B cell (primary cell): ENCODE data around the gene RPS23. TPM values are rescaled to one million over a fixed set of nuclear protein-coding genes. Genes with fewer than 3 reads are reported as not detected.

Experiments
- ATAC-seq: fragments of 200-7000 bp; cut with Tn5 transposase; one replicate; pipeline ENCODE4 v1.10.0; 2021; ENCODE audit warnings: low read depth, mild to moderate bottlenecking, moderate number of reproducible peaks, moderate library complexity
- CTCF ChIA-PET: fragments of 350-600 bp; sonication (Branson Sonifier 250); formaldehyde crosslinking; loops from one replicate; lab custom pipeline; 2021; ENCODE audit warnings: antibody characterized with exemption, inconsistent platforms; lab: Charles Lee
- POLR2A ChIA-PET: fragments of 350-600 bp; sonication (Branson Sonifier 250); formaldehyde crosslinking; loops from one replicate; lab custom pipeline; 2021; ENCODE audit warnings: antibody characterized with exemption; lab: Charles Lee
- DNase-seq: peaks from one replicate; pipeline ENCODE4 v3.0.0; 2013
- H2AFZ ChIP-seq: 2 replicates; pipeline ENCODE4 v1.6.1; 2012; ENCODE audit warnings: mild to moderate bottlenecking, low read depth, low read length; ENCODE audit not compliant: insufficient read depth, poor library complexity, severe bottlenecking
- H3K27ac ChIP-seq, 2 donors: 1 replicate in 1 of 2; 2 replicates in 1 of 2; pipeline ENCODE4 v1.5.1; 2012 to 2013; ENCODE audit warnings: low read length in 2 of 2, mild to moderate bottlenecking in 2 of 2, moderate library complexity in 1 of 2
- H3K27me3 ChIP-seq, 4 experiments: fragments of 200-600 bp in 1 of 4; sonication (generic) in 1 of 4; replicated peaks in 1 of 4; 1 replicate in 2 of 4; 2 replicates in 2 of 4; pipeline versions ENCODE4 v1.6.1 to v1.7.0; 2013 to 2016; ENCODE audit warnings: low read length in 3 of 4, mild to moderate bottlenecking in 2 of 4, mixed read lengths in 1 of 4, moderate library complexity in 1 of 4; ENCODE audit not compliant: insufficient read depth in 4 of 4, control insufficient read depth in 3 of 4; ENCODE audit errors: control extremely low read depth in 1 of 4
- H3K36me3 ChIP-seq, 2 experiments: replicated peaks in 1 of 2; 1 replicate in 1 of 2; 2 replicates in 1 of 2; pipeline versions ENCODE4 v1.6.1 to v1.7.1; 2013; ENCODE audit warnings: low read length in 1 of 2; ENCODE audit not compliant: insufficient read depth in 2 of 2, control insufficient read depth in 1 of 2; ENCODE audit errors: control extremely low read depth in 1 of 2, extremely low read depth in 1 of 2
- H3K4me1 ChIP-seq, 2 donors: fragments of 200-600 bp in 1 of 2; sonication (generic) in 1 of 2; 1 replicate in 1 of 2; 2 replicates in 1 of 2; pipeline versions ENCODE4 v1.5.1 to v1.6.1; 2013 to 2017; ENCODE audit warnings: low read length in 2 of 2; ENCODE audit not compliant: control insufficient read depth in 2 of 2, insufficient read depth in 2 of 2
- H3K4me2 ChIP-seq: replicated peaks from 2 replicates; pipeline ENCODE3; 2012; ENCODE audit warnings: mild to moderate bottlenecking, low read depth, low read length; ENCODE audit not compliant: poor library complexity, severe bottlenecking
- H3K4me3 ChIP-seq, 5 experiments: fragments of 200-600 bp in 1 of 5; sonication (generic) in 1 of 5; 1 replicate in 3 of 5; 2 replicates in 2 of 5; pipeline versions ENCODE4 v1.5.1 to v1.7.0; 2011 to 2016; ENCODE audit warnings: low read length in 4 of 5, mild to moderate bottlenecking in 4 of 5, low read depth in 2 of 5, control low read depth in 1 of 5, moderate library complexity in 1 of 5; ENCODE audit not compliant: insufficient read depth in 1 of 5; ENCODE audit errors: control extremely low read depth in 1 of 5, extremely low read depth in 1 of 5
- H3K79me2 ChIP-seq: fragments of 200-600 bp; sonication (generic); one replicate; pipeline ENCODE4 v1.6.0; 2016; ENCODE audit warnings: low read length; ENCODE audit not compliant: control insufficient read depth, insufficient read depth
- H3K9ac ChIP-seq: fragments of 200-600 bp; sonication (generic); 2 replicates; pipeline ENCODE4 v1.6.1; 2017; ENCODE audit warnings: mild to moderate bottlenecking, low read length, moderate library complexity
- H3K9me3 ChIP-seq, 3 donors: one replicate each; pipeline versions ENCODE4 v1.6.1 to v1.7.1; 2013; ENCODE audit warnings: low read length in 2 of 3; ENCODE audit not compliant: control insufficient read depth in 2 of 3, insufficient read depth in 1 of 3; ENCODE audit errors: control extremely low read depth in 1 of 3
- H4K20me1 ChIP-seq: 2 replicates; pipeline ENCODE4 v1.6.0; 2012; ENCODE audit warnings: mild to moderate bottlenecking, low read length; ENCODE audit not compliant: insufficient read depth, control insufficient read depth, poor library complexity, severe bottlenecking
- H3K27ac Mint-ChIP-seq: one replicate; pipeline ENCODE4 v1.8.0; 2021; ENCODE audit warnings: mixed read lengths
- H3K27me3 Mint-ChIP-seq: one replicate; pipeline ENCODE4 v1.8.0; 2021; ENCODE audit warnings: mixed read lengths
- H3K4me1 Mint-ChIP-seq: one replicate; pipeline ENCODE4 v1.8.0; 2021; ENCODE audit warnings: mixed read lengths
- H3K4me3 Mint-ChIP-seq: one replicate; pipeline ENCODE4 v1.8.0; 2021; ENCODE audit warnings: mixed read lengths
- H3K9me3 Mint-ChIP-seq: one replicate; pipeline ENCODE4 v1.8.0; 2022; ENCODE audit warnings: mixed read lengths; ENCODE audit not compliant: insufficient read depth
- EZH2 ChIP-seq: IDR thresholded peaks from 2 replicates; pipeline ENCODE4 v1.6.1; 2012; ENCODE audit warnings: borderline replicate concordance, low read depth, mild to moderate bottlenecking, moderate library complexity, low read length; ENCODE audit not compliant: insufficient read depth, poor library complexity, severe bottlenecking
- WGBS: methylation state at CpG from one replicate; pipeline ENCODE4 v1.1.5; 2013; ENCODE audit warnings: missing lambda C conversion rate; ENCODE audit not compliant: insufficient coverage; 5-methylcytosine and 5-hydroxymethylcytosine counted together
- intact Hi-C: fragments of 100-400 bp; cut with micrococcal nuclease; formaldehyde crosslinking; loops from one replicate; pipeline ENCODE4 v1.10.0; 2022
- polyA plus RNA-seq: library from polyadenylated mRNA; depleted of rRNA; stranded (reverse); fragments of >200 nt; gene quantifications from 2 replicates; pipeline ENCODE4 v1.2.3, GENCODE V29; 2012
- total RNA-seq, 2 donors: library from RNA; stranded (reverse); fragments of 120-200 nt in 1 of 2; gene quantifications; 1 replicate in 1 of 2; 2 replicates in 1 of 2; pipeline versions ENCODE4 v1.2.3 to v1.2.4, GENCODE V29; 2013 to 2022
- TF ChIP-seq, protein P1 (sequence below): fragments of 200-600 bp; IDR thresholded peaks from one replicate; pipeline ENCODE4 v1.8.0; 2022; ENCODE audit warnings: antibody characterized with exemption, mild to moderate bottlenecking

The RPS23 gene
- total and polyA plus RNA-seq, 2 donors (not counting 1 experiment from before 2014, with no cell fraction given), result 3,420 to 9,595 TPM

- Histone ChIP-seq H3K4me2 (no peak overlapping the region), H3K79me2 (no peaks in the 10 kb centered on the region), H3K9ac (no peak overlapping the region), H3K4me1 (no peaks in the 10 kb centered on the region), H3K4me3 (no peak overlapping the region), H4K20me1 (no peaks in the 10 kb centered on the region), H3K27ac (no peak overlapping the region), H3K36me3 (no peaks in the 10 kb centered on the region), H2AFZ (no peak overlapping the region), H3K9me3 (no peaks in the 10 kb centered on the region), H3K27me3 (no peaks in the 10 kb centered on the region)
- no peaks in the 10 kb centered on the region for H3K27me3 Mint-ChIP-seq
- no peak for DNase-seq
- 100% methylated on average over 3 of the region's 3 CpGs for WGBS
- H3K9me3 Mint-ChIP-seq, result no peaks in the 10 kb centered on the region
- H3K4me1 Mint-ChIP-seq, result no peaks in the 10 kb centered on the region
- ChIA-PET CTCF (interaction anchor here (1.2 to 1.7 kb wide), 2 partner anchors 33 to 833 kb away, joined by 3 read pairs; no protein-coding TSS in a partner anchor), POLR2A (interaction anchor here (0.6 kb wide), 1 partner anchor 1043 kb away, joined by 4 read pairs; no protein-coding TSS in a partner anchor)
- H3K4me3 Mint-ChIP-seq, result no peak overlapping the region
- ATAC-seq, result no peak
- H3K27ac Mint-ChIP-seq, result no peak overlapping the region
- intact Hi-C loops, result no loop called here
- no peak for TF ChIP-seq EZH2
- TF ChIP-seq, protein P1, sequence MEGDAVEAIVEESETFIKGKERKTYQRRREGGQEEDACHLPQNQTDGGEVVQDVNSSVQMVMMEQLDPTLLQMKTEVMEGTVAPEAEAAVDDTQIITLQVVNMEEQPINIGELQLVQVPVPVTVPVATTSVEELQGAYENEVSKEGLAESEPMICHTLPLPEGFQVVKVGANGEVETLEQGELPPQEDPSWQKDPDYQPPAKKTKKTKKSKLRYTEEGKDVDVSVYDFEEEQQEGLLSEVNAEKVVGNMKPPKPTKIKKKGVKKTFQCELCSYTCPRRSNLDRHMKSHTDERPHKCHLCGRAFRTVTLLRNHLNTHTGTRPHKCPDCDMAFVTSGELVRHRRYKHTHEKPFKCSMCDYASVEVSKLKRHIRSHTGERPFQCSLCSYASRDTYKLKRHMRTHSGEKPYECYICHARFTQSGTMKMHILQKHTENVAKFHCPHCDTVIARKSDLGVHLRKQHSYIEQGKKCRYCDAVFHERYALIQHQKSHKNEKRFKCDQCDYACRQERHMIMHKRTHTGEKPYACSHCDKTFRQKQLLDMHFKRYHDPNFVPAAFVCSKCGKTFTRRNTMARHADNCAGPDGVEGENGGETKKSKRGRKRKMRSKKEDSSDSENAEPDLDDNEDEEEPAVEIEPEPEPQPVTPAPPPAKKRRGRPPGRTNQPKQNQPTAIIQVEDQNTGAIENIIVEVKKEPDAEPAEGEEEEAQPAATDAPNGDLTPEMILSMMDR, result no peak
Observed at GRCh38 chr5:82257729-82258128, 20.4 kb downstream of the RPS23 start.

- Histone ChIP-seq H4K20me1 (no peaks in the 10 kb centered on the region), H3K4me3 (no peak overlapping the region), H3K36me3 (no peaks in the 10 kb centered on the region), H3K4me1 (no peaks in the 10 kb centered on the region), H3K27me3 (no peaks in the 10 kb centered on the region), H3K27ac (no peak overlapping the region), H3K4me2 (no peak overlapping the region), H3K9ac (no peak overlapping the region), H2AFZ (no peak overlapping the region), H3K9me3 (no peaks in the 10 kb centered on the region), H3K79me2 (no peaks in the 10 kb centered on the region)
- ChIA-PET POLR2A (no interaction called here), CTCF (interaction anchor here (1.2 kb wide), 1 partner anchor 832 kb away, joined by 3 read pairs; no protein-coding TSS in a partner anchor)
- ATAC-seq, result no peak
- TF ChIP-seq, protein P1, result no peak
- TF ChIP-seq EZH2, result no peak
- no peaks in the 10 kb centered on the region for H3K27me3 Mint-ChIP-seq
- H3K27ac Mint-ChIP-seq, result no peak overlapping the region
- H3K9me3 Mint-ChIP-seq, result no peaks in the 10 kb centered on the region
- H3K4me1 Mint-ChIP-seq, result no peaks in the 10 kb centered on the region
- intact Hi-C loops, result no loop called here
- no peak overlapping the region for H3K4me3 Mint-ChIP-seq
- no peak for DNase-seq
- no CpG with 5 or more reads among the region's 2 CpGs for WGBS
Observed at GRCh38 chr5:82257247-82257646, 20.9 kb downstream of the RPS23 start.
